HepG2 (cell line): ENCODE data around the gene ACE. TPM values are rescaled to one million over a fixed set of nuclear protein-coding genes. Genes with fewer than 3 reads are reported as not detected.

Experiments used
- ATF1 ChIP-seq: IDR thresholded peaks from 2 replicates; pipeline ENCODE4 v1.6.1; 2016; ENCODE audit warnings: mild to moderate bottlenecking, control low read depth
- BCL6 ChIP-seq: IDR thresholded peaks from 2 replicates; pipeline ENCODE4 v1.6.1; 2016; ENCODE audit warnings: missing genetic modification reagents, missing compliant biosample characterization
- BRD4 ChIP-seq: sonication (generic); formaldehyde crosslinking; IDR thresholded peaks from 2 replicates; pipeline ENCODE4 v1.4.0; 2020; ENCODE audit warnings: missing genetic modification reagents
- DZIP1 ChIP-seq: sonication (generic); formaldehyde crosslinking; IDR thresholded peaks from 2 replicates; pipeline ENCODE4 v1.5.0; 2020; ENCODE audit warnings: mild to moderate bottlenecking, missing genetic modification reagents
- EED ChIP-seq: sonication (generic); formaldehyde crosslinking; IDR thresholded peaks from 2 replicates; pipeline ENCODE4 v1.5.0; 2020; ENCODE audit warnings: mild to moderate bottlenecking, missing genetic modification reagents
- HIC2 ChIP-seq: sonication (generic); formaldehyde crosslinking; IDR thresholded peaks from 2 replicates; pipeline ENCODE4 v1.9.0; 2022; ENCODE audit warnings: low read depth, missing genetic modification reagents
- NFYC ChIP-seq: IDR thresholded peaks from 2 replicates; pipeline ENCODE4 v1.6.1; 2016; ENCODE audit warnings: missing genetic modification reagents, missing compliant biosample characterization
- PATZ1 ChIP-seq: sonication (generic); formaldehyde crosslinking; IDR thresholded peaks from 2 replicates; pipeline ENCODE4 v1.4.0; 2020; ENCODE audit warnings: missing genetic modification reagents
- RCOR2 ChIP-seq: IDR thresholded peaks from 2 replicates; pipeline ENCODE4 v1.6.1; 2016; ENCODE audit warnings: missing biosample characterization, missing genetic modification reagents
- RELA ChIP-seq: sonication (generic); formaldehyde crosslinking; IDR thresholded peaks from 2 replicates; pipeline ENCODE4 v1.4.0; 2020; ENCODE audit warnings: missing genetic modification reagents
- SIX4 ChIP-seq: sonication (generic); formaldehyde crosslinking; IDR thresholded peaks from 2 replicates; pipeline ENCODE4 v1.4.0; 2020; ENCODE audit warnings: missing genetic modification reagents
- SRSF9 ChIP-seq: fragments of 200-400 bp; formaldehyde crosslinking; IDR thresholded peaks from 2 replicates; pipeline ENCODE4 v1.6.1; 2018; ENCODE audit warnings: borderline replicate concordance, mild to moderate bottlenecking, low read depth, low read length; ENCODE audit not compliant: insufficient read depth, poor library complexity, severe bottlenecking
- SSRP1 ChIP-seq: IDR thresholded peaks from 2 replicates; pipeline ENCODE4 v1.6.1; 2016; ENCODE audit warnings: control low read depth
- TEAD2 ChIP-seq: sonication (generic); formaldehyde crosslinking; IDR thresholded peaks from 2 replicates; pipeline ENCODE4 v1.9.0; 2021; ENCODE audit warnings: missing genetic modification reagents
- ZBED4 ChIP-seq: sonication (generic); formaldehyde crosslinking; IDR thresholded peaks from 2 replicates; pipeline ENCODE4 v1.4.0; 2020; ENCODE audit warnings: missing genetic modification reagents, borderline replicate concordance
- ZNF33B ChIP-seq: sonication (generic); formaldehyde crosslinking; IDR thresholded peaks from 2 replicates; pipeline ENCODE4 v1.5.1; 2020; ENCODE audit warnings: mild to moderate bottlenecking, missing genetic modification reagents
- ZNF605 ChIP-seq: sonication (generic); formaldehyde crosslinking; IDR thresholded peaks from 2 replicates; pipeline ENCODE4 v1.8.0; 2022; ENCODE audit warnings: mild to moderate bottlenecking, missing genetic modification reagents
- polyA plus RNA-seq, 8 experiments: library from polyadenylated mRNA; depleted of rRNA in 3 of 8; stranded (reverse) in 7 of 8; unstranded in 1 of 8; fragments of >200 nt; fragmentation: Illumina TruSeq in 4 of 8; extraction: Trizol in 4 of 8; gene quantifications; 2 replicates each; pipeline versions ENCODE4 v1.2.1 to v1.2.3, GENCODE V29; 2011 to 2016; ENCODE audit warnings: low read depth in 4 of 8, missing spikeins in 1 of 8, mixed read lengths in 1 of 8; ENCODE audit not compliant: insufficient read depth in 1 of 8
- total RNA-seq, 5 experiments: library from RNA; depleted of rRNA; stranded (reverse); fragments of >200 nt; fragmentation: Illumina TruSeq; extraction: Trizol; gene quantifications; 2 replicates each; pipeline ENCODE4 v1.2.3, GENCODE V29; 2016; ENCODE audit warnings: low read depth in 1 of 5

The ACE gene
- total and polyA plus RNA-seq, 2 of the 13 experiments (the other 11 are each of a cell fraction or from before 2014, with no cell fraction given), result 0.08 to 0.13 TPM

GRCh38 chr17:63516910-63517824, 40.3 kb downstream of the ACE start (continued):
- TF ChIP-seq DZIP1 (CRISPR knock-in tag) (no peak), ZNF605 (CRISPR knock-in tag) (no peak), TEAD2 (CRISPR knock-in tag) (no peak), ATF1 (no peak), EED (CRISPR knock-in tag) (no peak), RELA (CRISPR knock-in tag) (no peak), NFYC (CRISPR knock-in tag) (no peak), RCOR2 (CRISPR knock-in tag) (no peak), PATZ1 (CRISPR knock-in tag) (0 out of 2 replicates have a peak, but pooled peaks have one; percentile 29), HIC2 (CRISPR knock-in tag) (no peak), SIX4 (CRISPR knock-in tag) (no peak), SSRP1 (0 out of 2 replicates have a peak, but pooled peaks have one; percentile 64), ZBED4 (peak; percentile 91; the same call in 1 of the 2 replicates), SRSF9 (no peak), BCL6 (CRISPR knock-in tag) (peak; percentile 37), BRD4 (CRISPR knock-in tag) (no peak), ZNF33B (CRISPR knock-in tag) (no peak)
